Adrenal gland (tissue), 12 donors: ENCODE results near the gene TBC1D2B. TPM values are rescaled to one million over a fixed set of nuclear protein-coding genes. Genes with fewer than 3 reads are reported as not detected.
A peak's percentile ranks its signal among the peaks of the same experiment; 100 is the strongest.
"Not testable (repeated sequence)": the region's sequence is repeated elsewhere in the genome, so short reads cannot be mapped to it uniquely, and the experiment has no call there.

Source experiments
- DNase-seq, 7 donors: peaks; one replicate each; pipeline ENCODE4 v3.0.0-alpha.2; 2019 to 2020
- H3K27ac ChIP-seq, 5 donors: fragments of 200-600 bp; sonication (generic) in 4 of 5; 1 replicate in 3 of 5; 2 replicates in 2 of 5; pipeline versions ENCODE4 v1.5.1 to v1.8.0; 2016 to 2020; ENCODE audit warnings: mild to moderate bottlenecking in 1 of 5
- H3K27me3 ChIP-seq: fragments of 200-600 bp; 2 replicates; pipeline ENCODE4 v1.8.0; 2021
- H3K36me3 ChIP-seq, 2 donors: fragments of 200-600 bp; replicated peaks in 1 of 2; 1 replicate in 1 of 2; 2 replicates in 1 of 2; pipeline versions ENCODE4 v1.5.1 to v1.8.0; 2018 to 2022
- H3K4me1 ChIP-seq, 2 donors: fragments of 200-600 bp; replicated peaks in 1 of 2; 1 replicate in 1 of 2; 2 replicates in 1 of 2; pipeline versions ENCODE4 v1.5.1 to v1.8.0; 2018 to 2021
- H3K4me3 ChIP-seq, 4 donors: fragments of 200-600 bp; sonication (generic) in 3 of 4; one replicate each; pipeline ENCODE4 v1.5.1; 2016 to 2018
- H3K9me3 ChIP-seq, 3 donors: fragments of 200-600 bp; sonication (generic) in 1 of 3; replicated peaks in 1 of 3; 1 replicate in 2 of 3; 2 replicates in 1 of 3; pipeline versions ENCODE4 v1.5.1 to v1.8.0; 2016 to 2021
- CTCF ChIP-seq, 6 experiments: fragments of 450-650 bp in 4 of 6; fragments of 200-600 bp in 2 of 6; sonication (generic) in 1 of 6; IDR thresholded peaks; 1 replicate in 5 of 6; 2 replicates in 1 of 6; pipeline versions ENCODE4 v1.5.1 to v1.8.0; 2016 to 2021; ENCODE audit warnings: antibody characterized with exemption in 6 of 6, mild to moderate bottlenecking in 2 of 6, moderate library complexity in 1 of 6
- POLR2A ChIP-seq, 2 donors: fragments of 450-650 bp; IDR thresholded peaks; one replicate each; pipeline ENCODE4 v1.6.1; 2017; ENCODE audit warnings: antibody characterized with exemption in 2 of 2, mild to moderate bottlenecking in 2 of 2, moderate library complexity in 1 of 2
- WGBS, 4 donors: extraction: QIAGEN DNeasy Blood & Tissue Kit in 2 of 4; methylation state at CpG; one replicate each; pipeline versions ENCODE4 v1.1.5 to v1.1.7; 2013 to 2017; 5-methylcytosine and 5-hydroxymethylcytosine counted together
- intact Hi-C, 2 donors: fragments of 100-400 bp; cut with DNase I; formaldehyde crosslinking; loops; one replicate each; pipeline versions ENCODE4 v1.14.1 to v1.15.0; 2022 to 2023
- polyA plus RNA-seq, 3 donors: library from polyadenylated mRNA; stranded (reverse); fragments of 200-250 nt in 2 of 3; fragments of 350-450 nt in 1 of 3; fragmentation: Illumina TruSeq in 1 of 3; extraction: RNeasy Lipid Tissue Mini Kit (QIAGEN cat#74804) in 1 of 3; gene quantifications; one replicate each; pipeline ENCODE4 v1.2.3, GENCODE V29; 2013 to 2014
- total RNA-seq, 9 donors: library from RNA; depleted of rRNA in 4 of 9; stranded (reverse); fragments of >200 nt in 4 of 9; fragments of 120-200 nt in 1 of 9; fragmentation: NEBNext Ultra II Directional in 1 of 9; extraction: Animal tissue kit (Norgen Biotek cat#: 25700) in 1 of 9; gene quantifications; one replicate each; pipeline versions ENCODE4 v1.1.0 to v1.2.4, GENCODE V29; 2013 to 2023
- donor health status: healthy with polysubstance abuse.
- donor health status: Bipolar disorder and iron deficiency.
- donor health status: DM: yes; HTN: yes; CAD: no.
- donor health status: DM: no; HTN: no; CAD: no.
- donor health status: DM: no; HTN: no; CAD: no.
- donor health status: DM: yes; HTN: yes; CAD: no.

The TBC1D2B gene
- total and polyA plus RNA-seq, 12 donors, result 16.3 to 95.0 (median 54.6) TPM

- TF ChIP-seq POLR2A (IDR thresholded peaks at IDR 0.05), result peak in 1 of 2 donors; percentile 51
- H3K27me3 ChIP-seq, intact Hi-C loops, H3K4me3 ChIP-seq, H3K9me3 ChIP-seq: not testable (repeated sequence)
- Histone ChIP-seq H3K36me3 (peaks cover 0 to 28% of the 10 kb centered on the region in 2 donors), H3K27ac (peak overlapping the region in 4 of 5 donors; percentile 78 to 97 (median 91)), H3K4me1 (peaks cover 42 to 48% of the 10 kb centered on the region in 2 donors)
- 29 to 39% (median 32%) methylated on average over 3 to 15 of the region's 15 CpGs for WGBS, 4 donors
- peak; percentile 72 to 94 (median 88) for DNase-seq
Measured at GRCh38 chr15:77994893-77995536, 82.5 kb downstream of the TBC1D2B start.

- intact Hi-C loops, result not testable (repeated sequence)
Measured at GRCh38 chr15:77993970-77994693, 83.4 kb downstream of the TBC1D2B start.

GRCh38 chr15:77993374-77993911 is 84.1 kb downstream of the TBC1D2B start:
- TF ChIP-seq CTCF (IDR thresholded peaks at IDR 0.05) (no peak), POLR2A (IDR thresholded peaks at IDR 0.05) (no peak)
- Histone ChIP-seq H3K4me3 (no peak overlapping the region), H3K36me3 (peaks cover 0 to 13% of the 10 kb centered on the region in 2 donors), H3K27ac (peak overlapping the region in 4 of 5 donors; percentile 78 to 97 (median 91)), H3K4me1 (peaks cover 42 to 50% of the 10 kb centered on the region in 2 donors), H3K27me3 (no peaks in the 10 kb centered on the region), H3K9me3 (no peaks in the 10 kb centered on the region)
- intact Hi-C loops, result no loop called here
- DNase-seq, result no peak
- 84 to 93% (median 92%) methylated on average over 11 to 15 of the region's 15 CpGs for WGBS, 4 donors

More at GRCh38 chr15:77993970-77994693, 83.4 kb downstream of the TBC1D2B start:
- H3K9me3 ChIP-seq, H3K27me3 ChIP-seq, H3K4me3 ChIP-seq: not testable (repeated sequence)
- Histone ChIP-seq H3K36me3 (peaks cover 0 to 20% of the 10 kb centered on the region in 2 donors), H3K4me1 (peaks cover 42 to 50% of the 10 kb centered on the region in 2 donors), H3K27ac (peak overlapping the region; percentile 78 to 97 (median 91))
- 20 to 39% (median 31%) methylated on average over 7 to 18 of the region's 18 CpGs for WGBS, 4 donors
- TF ChIP-seq POLR2A (IDR thresholded peaks at IDR 0.05), result peak in 1 of 2 donors; percentile 63
- DNase-seq, result peak; percentile 73 to 98 (median 94)

GRCh38 chr15:77992356-77993222 is 84.9 kb downstream of the TBC1D2B start:
- DNase-seq, result peak in 5 of 7 donors; percentile 39 to 67 (median 56)
- TF ChIP-seq POLR2A (IDR thresholded peaks at IDR 0.05), result no peak
- TF ChIP-seq CTCF (IDR thresholded peaks at IDR 0.05), result no peak
- intact Hi-C loops, result no loop called here

More at GRCh38 chr15:77992356-77993222, 84.9 kb downstream of the TBC1D2B start:
- Histone ChIP-seq H3K4me1 (peaks cover 42 to 50% of the 10 kb centered on the region in 2 donors), H3K4me3 (no peak overlapping the region), H3K36me3 (peaks cover 0 to 4% of the 10 kb centered on the region in 2 donors), H3K9me3 (no peaks in the 10 kb centered on the region), H3K27me3 (no peaks in the 10 kb centered on the region), H3K27ac (peak overlapping the region in 4 of 5 donors; percentile 78 to 97 (median 91))
- WGBS, 4 donors, result 44 to 73% (median 60%) methylated on average over 9 to 26 of the region's 28 CpGs
